ENCODE results near the gene DCAF11. TPM values are rescaled to one million over a fixed set of nuclear protein-coding genes. Genes with fewer than 3 reads are reported as not detected.

Gene DCAF11
- total RNA-seq, 1 donor from 2014 or later, result 26.9 TPM

DNA sequence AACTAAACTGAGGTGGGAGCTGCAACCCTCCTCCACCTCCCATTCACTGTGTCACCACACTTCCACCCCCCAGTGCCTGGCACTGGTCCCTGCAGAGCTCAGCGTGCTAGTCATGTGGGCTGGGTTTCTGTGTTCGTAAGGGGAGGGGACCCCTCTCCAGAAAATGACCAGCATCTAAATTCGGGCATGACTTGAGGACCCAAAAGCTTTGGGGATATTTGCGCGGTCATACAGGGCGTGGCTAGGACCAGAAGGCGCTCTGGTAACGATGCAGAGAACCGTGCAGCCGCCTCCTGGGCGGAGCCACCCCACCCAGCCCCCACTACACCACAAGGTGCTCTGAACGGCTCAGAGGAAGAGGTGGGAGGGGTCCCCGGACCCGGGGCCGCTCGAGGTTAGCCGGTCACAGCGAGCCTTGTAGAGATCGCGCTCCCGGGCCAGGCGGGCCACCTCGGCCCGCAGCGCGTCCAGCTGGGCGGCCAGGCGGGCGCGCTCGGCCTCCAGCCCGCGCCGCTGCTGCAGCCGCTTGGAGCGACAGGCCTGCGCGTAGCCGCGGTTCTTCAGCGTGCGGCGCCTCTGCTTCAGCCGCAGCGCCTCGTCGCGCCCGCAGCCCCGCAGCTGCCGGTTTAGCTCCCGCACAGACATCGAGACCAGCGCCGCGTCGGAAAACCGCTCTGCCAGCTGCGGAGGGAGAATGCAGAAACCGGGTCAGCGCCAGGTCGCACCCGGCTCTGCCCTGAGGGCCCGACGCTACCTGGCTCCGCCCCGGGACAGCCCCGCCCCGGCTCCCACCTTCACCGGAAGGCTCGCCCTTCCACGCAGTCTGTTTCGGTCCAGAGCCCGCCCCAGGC, 33.5 kb upstream of the DCAF11 start:
- Histone ChIP-seq H3K4me1 (ENCODE audit: insufficient read depth, low read length) (peaks cover 10% of the 10 kb centered on the region), H3K27ac (ENCODE audit: low read depth, low read length) (no peak overlapping the region), H2AFZ (ENCODE audit: low read depth, low read length) (peak overlapping the region; percentile 86), H3K9ac (ENCODE audit: low read length) (peak overlapping the region; percentile 57), H3K36me3 (ENCODE audit: insufficient read depth, low read length) (no peaks in the 10 kb centered on the region), H3K4me3 (ENCODE audit: insufficient read depth, low read depth, low read length) (peak overlapping the region; percentile 60), H3K9me3 (ENCODE audit: insufficient read depth, low read depth, low read length) (no peaks in the 10 kb centered on the region), H3K4me2 (ENCODE audit: low read length) (peak overlapping the region; percentile 98), H4K20me1 (ENCODE audit: insufficient read depth, low read length) (no peaks in the 10 kb centered on the region), H3K79me2 (ENCODE audit: insufficient read depth, low read length) (no peaks in the 10 kb centered on the region), H3K27me3 (ENCODE audit: insufficient read depth, low read length) (peaks cover 35% of the 10 kb centered on the region)
- Mint-ChIP-seq H3K4me1 (ENCODE audit: low read depth, unreplicated experiment) (no peaks in the 10 kb centered on the region), H3K36me3 (ENCODE audit: low read depth, unreplicated experiment) (no peaks in the 10 kb centered on the region), H3K4me3 (ENCODE audit: unreplicated experiment) (peak overlapping the region; percentile 76), H3K9me3 (ENCODE audit: unreplicated experiment) (no peaks in the 10 kb centered on the region), H3K27ac (ENCODE audit: unreplicated experiment) (no peak overlapping the region), H3K27me3 (ENCODE audit: low read depth, unreplicated experiment) (peaks cover 78% of the 10 kb centered on the region)
- peak; percentile 8 for DNase-seq (ENCODE audit: low read depth)
- TF ChIP-seq, protein P1, sequence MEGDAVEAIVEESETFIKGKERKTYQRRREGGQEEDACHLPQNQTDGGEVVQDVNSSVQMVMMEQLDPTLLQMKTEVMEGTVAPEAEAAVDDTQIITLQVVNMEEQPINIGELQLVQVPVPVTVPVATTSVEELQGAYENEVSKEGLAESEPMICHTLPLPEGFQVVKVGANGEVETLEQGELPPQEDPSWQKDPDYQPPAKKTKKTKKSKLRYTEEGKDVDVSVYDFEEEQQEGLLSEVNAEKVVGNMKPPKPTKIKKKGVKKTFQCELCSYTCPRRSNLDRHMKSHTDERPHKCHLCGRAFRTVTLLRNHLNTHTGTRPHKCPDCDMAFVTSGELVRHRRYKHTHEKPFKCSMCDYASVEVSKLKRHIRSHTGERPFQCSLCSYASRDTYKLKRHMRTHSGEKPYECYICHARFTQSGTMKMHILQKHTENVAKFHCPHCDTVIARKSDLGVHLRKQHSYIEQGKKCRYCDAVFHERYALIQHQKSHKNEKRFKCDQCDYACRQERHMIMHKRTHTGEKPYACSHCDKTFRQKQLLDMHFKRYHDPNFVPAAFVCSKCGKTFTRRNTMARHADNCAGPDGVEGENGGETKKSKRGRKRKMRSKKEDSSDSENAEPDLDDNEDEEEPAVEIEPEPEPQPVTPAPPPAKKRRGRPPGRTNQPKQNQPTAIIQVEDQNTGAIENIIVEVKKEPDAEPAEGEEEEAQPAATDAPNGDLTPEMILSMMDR (IDR thresholded peaks at IDR 0.05; ENCODE audit: insufficient read depth, low read depth, low read length), result no peak
- peak; percentile 65 for TF ChIP-seq EZH2 (IDR thresholded peaks at IDR 0.05; ENCODE audit: insufficient read depth, low read length)
- no peak for FAIRE-seq

DNA sequence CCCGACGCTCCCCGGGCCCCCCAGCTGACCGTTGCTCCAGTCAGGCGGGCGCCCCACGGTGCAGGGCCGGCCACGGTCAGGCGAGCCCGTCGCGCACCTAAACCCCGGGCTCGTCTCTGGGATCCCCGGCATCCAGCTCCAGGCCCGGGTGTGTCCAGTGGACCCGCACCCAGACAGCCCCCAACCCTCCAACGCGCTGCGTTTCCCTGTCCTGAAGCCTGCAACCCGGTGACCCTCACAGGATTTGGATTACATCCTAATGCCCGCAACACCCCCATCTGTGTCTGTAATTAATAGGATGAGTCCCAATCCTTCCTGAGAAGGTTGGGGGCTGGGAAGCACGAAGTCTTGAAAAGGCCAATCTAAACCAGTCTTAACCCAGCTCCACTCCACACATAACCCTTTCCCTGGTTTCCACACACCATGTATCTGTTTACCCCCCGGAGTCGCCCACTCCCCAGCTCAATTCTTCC, 32.8 kb upstream of the DCAF11 start:
- no peaks in the 10 kb centered on the region for H3K36me3 ChIP-seq (ENCODE audit: insufficient read depth, low read length)
- H3K79me2 ChIP-seq (ENCODE audit: insufficient read depth, low read length), result no peaks in the 10 kb centered on the region
- no peak overlapping the region for H3K27ac Mint-ChIP-seq (ENCODE audit: unreplicated experiment)
- H3K9me3 ChIP-seq (ENCODE audit: insufficient read depth, low read depth, low read length), result no peaks in the 10 kb centered on the region
- FAIRE-seq (no peak), DNase-seq (ENCODE audit: low read depth) (no peak)
- H3K4me1 Mint-ChIP-seq (ENCODE audit: low read depth, unreplicated experiment), result no peaks in the 10 kb centered on the region
- H2AFZ ChIP-seq (ENCODE audit: low read depth, low read length), result no peak overlapping the region
- no peaks in the 10 kb centered on the region for H4K20me1 ChIP-seq (ENCODE audit: insufficient read depth, low read length)
- no peak overlapping the region for H3K4me3 ChIP-seq (ENCODE audit: insufficient read depth, low read depth, low read length)
- H3K4me3 Mint-ChIP-seq (ENCODE audit: unreplicated experiment), result peak overlapping the region; percentile 84
- H3K36me3 Mint-ChIP-seq (ENCODE audit: low read depth, unreplicated experiment), result no peaks in the 10 kb centered on the region
- peak overlapping the region; percentile 98 for H3K4me2 ChIP-seq (ENCODE audit: low read length)
- H3K9ac ChIP-seq (ENCODE audit: low read length), result no peak overlapping the region
- H3K27me3 Mint-ChIP-seq (ENCODE audit: low read depth, unreplicated experiment), result peaks cover 78% of the 10 kb centered on the region
- peaks cover 10% of the 10 kb centered on the region for H3K4me1 ChIP-seq (ENCODE audit: insufficient read depth, low read length)
- peaks cover 35% of the 10 kb centered on the region for H3K27me3 ChIP-seq (ENCODE audit: insufficient read depth, low read length)
- TF ChIP-seq, protein P1 (IDR thresholded peaks at IDR 0.05; ENCODE audit: insufficient read depth, low read depth, low read length), result no peak
- TF ChIP-seq EZH2 (IDR thresholded peaks at IDR 0.05; ENCODE audit: insufficient read depth, low read length), result peak; percentile 42
- H3K27ac ChIP-seq (ENCODE audit: low read depth, low read length), result no peak overlapping the region
- no peaks in the 10 kb centered on the region for H3K9me3 Mint-ChIP-seq (ENCODE audit: unreplicated experiment)

Measured in astrocyte (in vitro differentiated cells and primary cell).